Mesendoderm (in vitro differentiated cells): ENCODE data around the gene DOCK11.

Experiments used
- DNase-seq: peaks from one replicate; pipeline ENCODE4 v3.0.0; 2013
- H2AK5ac ChIP-seq: 2 replicates; pipeline ENCODE4 v1.6.1; 2013; ENCODE audit warnings: low read length, inconsistent platforms
- H2BK120ac ChIP-seq: 2 replicates; pipeline ENCODE4 v1.6.1; 2013; ENCODE audit warnings: low read depth, mild to moderate bottlenecking, low read length, moderate library complexity, mixed read lengths
- H2BK15ac ChIP-seq: replicated peaks from 2 replicates; pipeline ENCODE4 v1.6.1; 2013; ENCODE audit warnings: low read depth, mild to moderate bottlenecking, moderate library complexity
- H2BK5ac ChIP-seq: 2 replicates; pipeline ENCODE4 v1.6.1; 2013; ENCODE audit warnings: low read length, inconsistent platforms
- H3K18ac ChIP-seq: 2 replicates; pipeline ENCODE4 v1.6.1; 2013; ENCODE audit warnings: mild to moderate bottlenecking, low read length, mixed read lengths
- H3K23ac ChIP-seq: one replicate; pipeline ENCODE4 v1.6.1; 2013; ENCODE audit warnings: low read length
- H3K27ac ChIP-seq: 2 replicates; pipeline ENCODE4 v1.5.1; 2013; ENCODE audit warnings: low read depth, mild to moderate bottlenecking, inconsistent platforms, low read length, moderate library complexity
- H3K27me3 ChIP-seq: 2 replicates; pipeline ENCODE4 v1.6.1; 2013; ENCODE audit warnings: low read length, control low read depth, mild to moderate bottlenecking, inconsistent platforms; ENCODE audit not compliant: insufficient read depth, poor library complexity
- H3K36me3 ChIP-seq: 2 replicates; pipeline ENCODE4 v1.6.1; 2013; ENCODE audit warnings: low read length, inconsistent platforms; ENCODE audit not compliant: control insufficient read depth, insufficient read depth
- H3K4ac ChIP-seq: one replicate; pipeline ENCODE4 v1.6.1; 2013; ENCODE audit warnings: low read depth, mild to moderate bottlenecking, low read length, moderate library complexity
- H3K4me1 ChIP-seq: 2 replicates; pipeline ENCODE4 v1.6.1; 2013; ENCODE audit warnings: low read depth, low read length, inconsistent platforms; ENCODE audit not compliant: control insufficient read depth
- H3K4me2 ChIP-seq: 2 replicates; pipeline ENCODE4 v1.6.1; 2013; ENCODE audit warnings: low read length
- H3K4me3 ChIP-seq: 2 replicates; pipeline ENCODE4 v1.5.1; 2013; ENCODE audit warnings: mild to moderate bottlenecking, low read length
- H3K56ac ChIP-seq: one replicate; pipeline ENCODE4 v1.6.1; 2013; ENCODE audit warnings: low read length
- H3K79me1 ChIP-seq: 2 replicates; pipeline ENCODE4 v1.6.1; 2013; ENCODE audit warnings: low read length, inconsistent platforms
- H3K79me2 ChIP-seq: 2 replicates; pipeline ENCODE4 v1.6.1; 2013; ENCODE audit warnings: mild to moderate bottlenecking, low read length; ENCODE audit not compliant: control insufficient read depth, insufficient read depth
- H3K9ac ChIP-seq: 2 replicates; pipeline ENCODE4 v1.6.1; 2013; ENCODE audit warnings: low read length, inconsistent platforms
- H4K5ac ChIP-seq: one replicate; pipeline ENCODE4 v1.6.1; 2013; ENCODE audit warnings: low read length
- H4K8ac ChIP-seq: one replicate; pipeline ENCODE4 v1.6.1; 2013; ENCODE audit warnings: low read depth, mild to moderate bottlenecking, control low read depth, low read length, moderate library complexity
- WGBS: extraction: QIAGEN DNeasy Blood & Tissue Kit; methylation state at CpG from one replicate; pipeline ENCODE4 v1.1.7; 2013; ENCODE audit warnings: low lambda C conversion rate, missing lambda C conversion rate; ENCODE audit not compliant: insufficient coverage; ENCODE audit errors: extremely low coverage; 5-methylcytosine and 5-hydroxymethylcytosine counted together

Gene DOCK11

GRCh38 chrX:118717678-118718391 lies 222.2 kb downstream of the DOCK11 start:
- Histone ChIP-seq H3K4me2 (no peak overlapping the region), H3K79me2 (no peaks in the 10 kb centered on the region), H3K27me3 (no peaks in the 10 kb centered on the region), H3K18ac (no peak overlapping the region), H3K27ac (no peak overlapping the region), H2BK5ac (no peak overlapping the region), H3K4me1 (no peaks in the 10 kb centered on the region), H3K9ac (no peak overlapping the region), H2BK120ac (no peak overlapping the region), H2AK5ac (no peak overlapping the region), H3K4me3 (no peak overlapping the region), H4K5ac (no peak overlapping the region), H3K4ac (no peak overlapping the region), H2BK15ac (no peak overlapping the region), H3K23ac (no peak overlapping the region), H4K8ac (no peak overlapping the region), H3K79me1 (no peaks in the 10 kb centered on the region), H3K36me3 (no peaks in the 10 kb centered on the region), H3K56ac (no peak overlapping the region)
- WGBS: no CpG with 5 or more reads among the region's 13 CpGs
- no peak for DNase-seq

DNA sequence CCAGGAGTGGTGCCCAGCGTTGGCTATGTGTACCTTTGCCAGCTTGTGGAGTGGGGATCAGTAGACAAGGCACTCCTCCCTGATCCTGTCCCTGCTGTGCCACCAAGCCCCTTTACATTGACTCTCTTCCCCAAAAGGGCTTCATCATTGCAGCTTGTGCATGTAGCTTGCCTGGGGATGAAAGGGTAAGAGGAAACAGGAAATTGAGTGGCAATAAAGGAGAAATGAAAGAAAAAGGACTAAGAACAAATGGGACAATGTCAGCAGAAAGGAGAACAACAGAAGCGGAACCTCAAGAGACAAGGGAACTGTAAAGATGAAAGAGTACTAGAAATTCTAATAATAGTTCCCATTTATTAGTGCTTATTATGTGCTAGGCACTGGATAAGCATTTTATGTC lies 223.1 kb downstream of the DOCK11 start:
- Histone ChIP-seq H2BK5ac (no peak overlapping the region), H3K36me3 (no peaks in the 10 kb centered on the region), H3K23ac (no peak overlapping the region), H2BK120ac (no peak overlapping the region), H2BK15ac (no peak overlapping the region), H3K27me3 (no peaks in the 10 kb centered on the region), H3K4ac (no peak overlapping the region), H2AK5ac (no peak overlapping the region), H3K79me1 (no peaks in the 10 kb centered on the region), H3K27ac (no peak overlapping the region), H3K9ac (no peak overlapping the region), H3K4me1 (no peaks in the 10 kb centered on the region), H3K79me2 (no peaks in the 10 kb centered on the region), H3K4me3 (no peak overlapping the region), H4K5ac (no peak overlapping the region), H3K4me2 (no peak overlapping the region), H4K8ac (no peak overlapping the region), H3K18ac (no peak overlapping the region), H3K56ac (no peak overlapping the region)
- no peak for DNase-seq
- whole genome bisulfite sequencing: no CpG with 5 or more reads among the region's 2 CpGs

DNA sequence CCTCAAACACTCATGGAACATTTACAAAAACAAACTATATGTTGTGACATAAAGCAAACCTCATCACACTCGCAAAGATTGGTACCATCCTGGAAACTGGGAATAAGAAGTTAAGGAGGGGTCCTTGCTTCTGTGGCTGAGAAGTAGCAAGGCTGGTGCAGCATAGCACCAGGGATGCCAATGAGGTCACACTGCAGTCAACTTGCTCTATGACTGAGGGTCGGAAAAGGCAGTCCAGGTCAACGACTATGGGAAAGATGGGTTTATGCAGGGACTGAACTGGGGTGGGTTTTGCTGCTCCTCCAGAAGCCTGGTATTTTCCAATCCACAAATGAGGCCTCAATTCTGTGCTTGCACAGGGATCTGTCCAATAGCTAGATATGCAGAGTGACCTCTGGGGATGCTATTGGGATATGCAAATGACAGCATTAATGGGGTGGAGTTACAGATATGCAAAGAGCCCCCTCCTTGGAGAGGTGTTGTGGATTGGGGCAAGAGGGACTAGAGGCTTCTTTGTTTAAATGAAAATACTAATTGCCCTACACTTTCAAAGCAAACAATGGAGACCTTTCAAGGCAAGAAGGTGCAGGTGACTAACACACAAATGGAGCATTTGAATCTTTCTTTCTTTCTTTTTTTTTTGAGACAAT lies 224.6 kb downstream of the DOCK11 start:
- peak; percentile 19 for DNase-seq
- Histone ChIP-seq H3K27me3 (no peaks in the 10 kb centered on the region), H3K4me3 (no peak overlapping the region), H3K4ac (no peak overlapping the region), H3K4me2 (no peak overlapping the region), H3K79me2 (no peaks in the 10 kb centered on the region), H2BK5ac (no peak overlapping the region), H3K36me3 (no peaks in the 10 kb centered on the region), H2AK5ac (no peak overlapping the region), H2BK15ac (no peak overlapping the region), H3K79me1 (no peaks in the 10 kb centered on the region), H3K56ac (no peak overlapping the region), H2BK120ac (no peak overlapping the region), H4K5ac (no peak overlapping the region), H3K4me1 (no peaks in the 10 kb centered on the region), H3K27ac (no peak overlapping the region), H3K9ac (no peak overlapping the region), H3K18ac (no peak overlapping the region), H3K23ac (no peak overlapping the region), H4K8ac (no peak overlapping the region)
- no CpG with 5 or more reads among the region's 3 CpGs for WGBS

DNA sequence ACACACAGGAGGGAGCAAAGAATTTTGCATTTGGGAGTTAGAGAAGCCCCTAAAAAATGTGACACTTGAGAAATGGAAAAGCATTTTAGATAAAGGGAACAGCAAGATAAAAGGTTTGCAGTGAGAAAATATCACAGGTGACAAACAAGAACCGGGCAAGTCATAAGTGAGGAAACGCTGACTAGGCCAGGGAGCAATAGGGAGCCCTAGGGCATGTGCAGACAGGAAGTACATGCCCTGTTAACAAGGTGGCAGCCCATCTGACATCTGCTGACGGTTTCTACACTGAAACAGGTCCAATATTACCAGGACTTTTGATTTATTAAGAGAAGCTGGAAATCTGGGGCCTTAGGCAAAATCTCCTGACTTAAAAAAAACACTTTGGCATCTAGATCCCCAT lies 227.8 kb downstream of the DOCK11 start:
- H3K27me3 ChIP-seq: no peaks in the 10 kb centered on the region
- H3K36me3 ChIP-seq: no peaks in the 10 kb centered on the region
- H3K79me2 ChIP-seq: no peaks in the 10 kb centered on the region
- DNase-seq: no peak
- no peak overlapping the region for H2BK120ac ChIP-seq
- no peak overlapping the region for H3K4me2 ChIP-seq
- no peak overlapping the region for H2BK15ac ChIP-seq
- H4K8ac ChIP-seq: no peak overlapping the region
- no peak overlapping the region for H4K5ac ChIP-seq
- H3K79me1 ChIP-seq: no peaks in the 10 kb centered on the region
- no peaks in the 10 kb centered on the region for H3K4me1 ChIP-seq
- no peak overlapping the region for H3K56ac ChIP-seq
- no peak overlapping the region for H3K27ac ChIP-seq
- H3K9ac ChIP-seq: no peak overlapping the region
- H3K23ac ChIP-seq: no peak overlapping the region
- H2BK5ac ChIP-seq: no peak overlapping the region
- H3K18ac ChIP-seq: no peak overlapping the region
- no peak overlapping the region for H3K4ac ChIP-seq
- no CpG with 5 or more reads among the region's 3 CpGs for WGBS
- H3K4me3 ChIP-seq: no peak overlapping the region
- H2AK5ac ChIP-seq: no peak overlapping the region

DNA sequence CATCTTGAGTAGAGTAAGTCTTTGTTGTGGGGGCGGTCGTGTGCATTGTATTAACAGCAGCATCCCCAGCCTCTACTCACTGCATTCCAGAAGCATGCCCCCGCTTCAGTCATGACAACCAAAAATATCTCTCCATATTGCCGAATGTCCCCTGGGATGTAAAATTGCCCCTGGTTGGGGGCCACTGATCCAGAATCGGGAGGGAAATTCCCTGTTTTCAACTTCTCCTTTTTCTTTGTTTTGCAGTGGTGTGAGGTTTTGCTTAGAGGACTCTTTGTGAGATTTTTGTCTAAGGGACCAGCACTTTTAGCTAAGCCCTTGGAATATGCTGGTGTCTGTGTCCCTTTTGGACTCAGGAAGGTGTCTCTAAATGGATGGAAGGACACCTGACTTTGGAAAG lies 228.8 kb downstream of the DOCK11 start:
- Histone ChIP-seq H3K56ac (no peak overlapping the region), H3K4me2 (no peak overlapping the region), H3K4me3 (no peak overlapping the region), H3K79me1 (no peaks in the 10 kb centered on the region), H2AK5ac (no peak overlapping the region), H3K79me2 (no peaks in the 10 kb centered on the region), H4K8ac (no peak overlapping the region), H2BK120ac (no peak overlapping the region), H3K36me3 (no peaks in the 10 kb centered on the region), H3K18ac (no peak overlapping the region), H4K5ac (no peak overlapping the region), H3K23ac (no peak overlapping the region), H3K27me3 (no peaks in the 10 kb centered on the region), H3K4ac (no peak overlapping the region), H3K27ac (no peak overlapping the region), H2BK5ac (no peak overlapping the region), H3K9ac (no peak overlapping the region), H3K4me1 (no peaks in the 10 kb centered on the region), H2BK15ac (no peak overlapping the region)
- WGBS: no CpG with 5 or more reads among the region's 5 CpGs
- DNase-seq: no peak

- no peak overlapping the region for H2AK5ac ChIP-seq
- H4K8ac ChIP-seq: no peak overlapping the region
- H3K56ac ChIP-seq: peak overlapping the region; percentile 15
- H2BK15ac ChIP-seq: no peak overlapping the region
- H3K9ac ChIP-seq: no peak overlapping the region
- WGBS: no CpG with 5 or more reads among the region's 7 CpGs
- no peak overlapping the region for H3K27ac ChIP-seq
- H2BK5ac ChIP-seq: no peak overlapping the region
- no peaks in the 10 kb centered on the region for H3K27me3 ChIP-seq
- H3K36me3 ChIP-seq: no peaks in the 10 kb centered on the region
- H2BK120ac ChIP-seq: no peak overlapping the region
- no peaks in the 10 kb centered on the region for H3K79me1 ChIP-seq
- peak overlapping the region; percentile 28 for H3K18ac ChIP-seq
- H3K4me3 ChIP-seq: no peak overlapping the region
- H3K4ac ChIP-seq: no peak overlapping the region
- no peak overlapping the region for H4K5ac ChIP-seq
- H3K23ac ChIP-seq: no peak overlapping the region
- no peak overlapping the region for H3K4me2 ChIP-seq
- no peaks in the 10 kb centered on the region for H3K4me1 ChIP-seq
- DNase-seq: no peak
- no peaks in the 10 kb centered on the region for H3K79me2 ChIP-seq
Measured at GRCh38 chrX:118724775-118725174, 229.2 kb downstream of the DOCK11 start.
